ENCODE results near the gene EFCAB11.
A peak's percentile ranks its signal among the peaks of the same experiment; 100 is the strongest.

The EFCAB11 gene, protein sequence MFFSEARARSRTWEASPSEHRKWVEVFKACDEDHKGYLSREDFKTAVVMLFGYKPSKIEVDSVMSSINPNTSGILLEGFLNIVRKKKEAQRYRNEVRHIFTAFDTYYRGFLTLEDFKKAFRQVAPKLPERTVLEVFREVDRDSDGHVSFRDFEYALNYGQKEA

GRCh38 chr14:89954070-89955021 lies at the start of gene EFCAB11:
Gene EFCAB11 (minus strand): TSS chr14:89954730. CDS start chr14:89954660, 70 bp downstream.
- DNase-seq = peak; percentile 97

DNA sequence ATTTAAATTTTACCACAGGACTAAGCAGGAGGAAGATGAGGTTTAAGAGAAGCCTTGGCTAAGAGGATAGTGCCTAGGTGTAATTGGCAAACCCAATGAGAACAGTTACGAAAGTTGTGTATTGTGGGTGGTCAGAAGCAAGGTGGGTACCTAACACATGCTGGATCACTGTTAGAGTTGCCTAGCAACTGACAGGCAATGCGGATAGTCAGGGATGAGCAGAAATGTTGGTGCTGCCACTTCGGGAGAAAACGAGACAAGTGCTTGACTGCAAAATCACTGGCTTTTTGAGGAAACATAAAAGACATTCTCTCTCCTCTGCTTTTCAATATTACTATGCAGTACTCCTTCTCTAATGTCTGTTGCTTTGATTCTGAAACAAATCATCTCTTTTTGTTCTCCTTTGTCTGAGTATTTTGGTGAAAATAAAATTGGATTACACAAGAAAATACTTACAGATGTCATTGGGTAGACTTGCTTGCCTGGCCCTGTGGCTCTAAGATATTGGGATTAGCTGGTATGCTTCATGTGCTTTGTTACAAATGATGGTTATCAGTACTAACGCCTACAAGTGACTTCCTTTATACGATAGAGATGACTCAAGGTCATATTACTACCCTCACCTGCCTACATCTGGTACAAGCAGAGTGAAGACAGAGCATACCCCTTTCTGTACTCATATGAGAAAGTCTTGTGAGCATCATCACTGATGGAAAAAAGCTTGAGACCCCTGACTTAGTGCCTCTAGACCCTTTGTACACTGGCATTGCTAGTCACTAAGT lies 49.2 kb upstream of the EFCAB11 start:
- DNase-seq = no peak

GRCh38 chr14:90000935-90001334 lies 46.4 kb upstream of the EFCAB11 start:
- DNase-seq = no peak

DNA sequence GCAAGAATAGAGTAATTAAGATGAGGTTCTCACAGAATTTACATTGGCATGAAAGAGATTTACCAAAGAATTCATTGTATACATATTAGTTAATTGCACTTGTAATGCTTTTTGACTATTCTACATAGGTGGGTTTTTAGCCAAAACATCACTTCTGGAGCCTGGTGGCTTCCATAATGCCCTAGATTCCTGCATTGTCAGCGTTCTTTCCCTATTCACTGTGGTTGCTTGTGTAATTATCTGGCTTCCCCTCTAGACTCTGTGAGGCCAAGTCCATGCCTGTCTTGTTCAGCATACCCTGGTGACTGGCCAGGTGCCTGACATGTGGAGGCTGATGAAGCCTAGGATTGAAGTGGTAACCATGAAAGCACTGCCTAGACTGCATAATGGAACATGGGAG lies 42.4 kb upstream of the EFCAB11 start:
- DNase-seq = no peak

- DNase-seq = no peak
These were observed 37.7 kb upstream of the EFCAB11 start for GRCh38 chr14:89992273-89992672.

DNA sequence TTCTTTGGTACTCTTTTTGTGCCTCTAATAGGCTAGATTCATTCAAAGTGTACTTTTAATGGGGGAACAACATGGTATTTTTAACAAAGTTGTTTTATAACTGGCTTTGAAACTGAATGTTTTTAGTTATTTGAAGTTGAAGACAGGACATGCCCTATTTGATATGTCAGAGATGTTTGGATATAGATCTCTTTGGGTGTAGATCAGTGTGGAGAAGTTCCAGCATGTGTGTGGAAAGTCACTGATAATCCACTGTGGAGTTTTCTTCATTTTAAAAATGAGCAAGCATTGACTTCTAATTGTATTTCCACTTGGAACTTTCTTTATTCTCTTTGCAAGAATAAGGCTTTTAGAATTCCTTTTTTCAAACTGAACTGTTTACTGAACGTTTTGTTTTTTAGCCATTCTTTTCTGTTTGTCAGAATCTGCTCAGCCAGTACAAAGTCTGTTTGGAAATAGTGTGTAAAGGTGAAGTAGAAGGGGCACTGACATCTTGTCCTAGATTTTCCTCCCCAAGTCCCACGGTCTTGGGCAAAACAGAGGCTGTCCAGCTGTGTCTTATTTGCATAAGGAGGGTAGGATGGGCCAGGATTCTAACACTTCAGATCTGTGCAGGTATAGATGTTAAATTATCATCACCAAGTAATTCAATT lies 36.2 kb upstream of the EFCAB11 start:
- no peak for DNase-seq

DNA sequence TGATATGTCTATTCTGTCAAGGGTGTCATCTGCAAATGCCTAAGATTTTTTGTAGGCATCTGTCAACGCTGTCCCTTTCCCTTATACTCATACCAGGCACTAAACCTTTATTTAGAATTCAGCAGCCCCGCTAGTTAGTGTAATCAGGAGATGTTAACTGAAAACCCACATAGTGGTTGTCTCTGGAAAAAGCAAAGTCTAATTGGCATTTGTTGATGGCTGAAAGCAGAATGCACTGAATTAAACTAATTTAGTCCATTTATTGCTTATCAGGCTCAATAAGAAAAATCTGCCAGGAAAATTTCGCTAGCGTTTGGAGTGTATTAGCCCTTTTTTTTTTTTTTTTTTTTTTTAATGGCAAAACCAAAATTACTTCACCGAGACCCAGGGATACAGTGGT lies 35.7 kb upstream of the EFCAB11 start:
- DNase-seq = no peak

DNA sequence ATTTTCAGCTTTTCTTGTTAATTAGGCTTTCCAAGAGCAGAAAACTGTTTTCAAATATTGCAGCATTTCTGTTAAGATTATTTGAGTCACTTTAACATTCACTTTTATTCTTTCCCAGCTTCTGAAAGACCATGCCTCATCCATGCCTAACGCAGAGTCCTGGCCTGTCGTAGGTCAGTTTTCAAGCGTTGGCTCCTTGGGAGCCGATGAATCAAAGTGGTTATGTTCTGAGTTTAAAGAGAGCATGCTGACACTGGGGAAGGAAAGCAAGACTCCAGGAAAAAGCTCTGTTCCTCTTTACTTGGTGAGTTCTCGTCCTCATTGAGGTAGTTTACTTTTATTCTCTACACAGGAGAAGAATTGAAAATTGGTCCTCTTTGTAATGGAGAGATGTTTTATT lies 34.3 kb upstream of the EFCAB11 start:
- no peak for DNase-seq

DNA sequence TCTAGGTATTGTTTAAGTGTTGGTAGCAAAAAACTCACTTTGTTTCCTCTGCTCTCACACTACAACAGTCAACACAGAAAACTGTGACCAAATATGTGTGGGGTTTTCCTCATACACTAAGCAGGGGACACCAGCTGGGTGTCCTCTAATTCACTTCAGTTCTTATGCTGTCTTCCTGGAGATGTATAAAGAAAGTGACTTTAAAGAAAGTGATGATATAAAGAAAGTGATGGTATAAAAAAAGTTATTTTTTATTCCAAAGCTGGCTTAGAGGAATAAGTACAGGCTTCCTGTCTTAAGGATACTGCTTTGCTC lies 32.6 kb upstream of the EFCAB11 start:
- DNase-seq = no peak

DNA sequence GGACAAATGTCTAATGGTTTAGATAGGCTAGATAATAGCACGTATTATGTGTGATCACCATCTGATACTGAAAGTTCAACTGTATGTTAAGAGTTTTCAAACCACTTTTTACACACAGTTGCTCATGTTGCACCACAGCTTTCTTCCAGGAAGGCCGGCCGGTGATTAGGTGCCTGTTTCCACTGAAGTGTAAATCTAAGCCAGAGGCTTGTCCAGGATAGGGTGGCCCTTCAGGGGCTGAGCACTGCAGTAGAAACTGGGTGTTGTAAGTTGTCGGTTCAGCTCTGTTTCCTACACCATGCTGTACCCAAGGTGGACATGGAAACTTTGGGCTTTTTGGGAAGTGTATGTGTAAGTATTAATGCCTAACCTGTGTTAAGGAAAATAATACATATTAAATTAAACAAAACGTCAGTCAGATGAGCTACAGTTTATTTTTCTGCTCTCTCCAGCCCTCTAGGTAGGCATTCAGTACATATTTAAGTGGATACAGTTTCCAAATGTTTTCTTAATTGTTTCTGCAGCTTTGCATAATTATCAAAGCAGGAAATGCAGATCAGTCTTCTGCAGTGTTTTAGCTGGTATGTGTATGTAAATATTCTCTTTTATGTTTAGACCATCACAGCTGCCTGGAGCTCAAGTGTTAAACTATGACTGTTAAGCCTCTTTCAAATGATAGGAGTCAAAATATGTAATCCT lies 32.1 kb upstream of the EFCAB11 start:
- no peak for DNase-seq

DNA sequence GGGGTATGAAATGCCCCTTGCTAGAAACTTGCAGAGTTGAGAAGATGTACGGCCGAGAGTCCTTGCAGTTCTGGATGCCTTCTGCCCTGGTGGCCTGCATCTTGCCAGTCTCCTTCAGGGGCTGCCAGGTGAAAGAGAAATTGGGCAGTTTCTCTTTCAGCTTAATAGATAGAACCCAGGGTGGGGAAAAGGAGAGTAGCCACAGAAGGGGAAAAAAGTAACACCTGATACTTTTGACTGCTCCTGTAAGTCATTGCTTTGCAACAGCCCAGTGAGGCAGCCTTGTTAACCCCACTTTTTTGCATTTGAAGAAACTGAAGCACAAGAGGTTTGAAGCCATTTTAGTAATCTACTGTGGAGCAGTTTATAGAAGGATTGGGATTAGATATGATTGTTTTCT lies 28.8 kb upstream of the EFCAB11 start:
- no peak for DNase-seq

DNA sequence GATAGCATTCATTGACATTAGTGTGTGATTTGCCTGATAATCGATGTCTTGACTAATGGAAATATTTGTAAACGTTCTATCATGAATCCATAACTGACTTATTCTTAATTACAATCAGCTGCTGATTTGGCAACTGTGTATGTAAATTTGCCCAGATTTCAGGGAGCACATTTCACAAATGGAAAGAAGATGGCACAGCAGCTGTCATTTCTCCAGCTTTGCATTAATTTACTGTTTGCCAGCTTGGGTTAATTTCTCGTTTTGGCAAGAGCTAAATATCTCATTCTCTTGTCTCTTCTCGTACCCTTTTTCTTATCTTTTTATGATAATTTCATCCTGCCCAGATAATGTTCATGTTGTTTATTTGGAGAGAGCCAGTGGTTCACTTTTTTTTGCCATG lies 24.1 kb upstream of the EFCAB11 start:
- DNase-seq = no peak

- no peak for DNase-seq
These were observed 23.1 kb upstream of the EFCAB11 start for GRCh38 chr14:89977668-89978067.

DNA sequence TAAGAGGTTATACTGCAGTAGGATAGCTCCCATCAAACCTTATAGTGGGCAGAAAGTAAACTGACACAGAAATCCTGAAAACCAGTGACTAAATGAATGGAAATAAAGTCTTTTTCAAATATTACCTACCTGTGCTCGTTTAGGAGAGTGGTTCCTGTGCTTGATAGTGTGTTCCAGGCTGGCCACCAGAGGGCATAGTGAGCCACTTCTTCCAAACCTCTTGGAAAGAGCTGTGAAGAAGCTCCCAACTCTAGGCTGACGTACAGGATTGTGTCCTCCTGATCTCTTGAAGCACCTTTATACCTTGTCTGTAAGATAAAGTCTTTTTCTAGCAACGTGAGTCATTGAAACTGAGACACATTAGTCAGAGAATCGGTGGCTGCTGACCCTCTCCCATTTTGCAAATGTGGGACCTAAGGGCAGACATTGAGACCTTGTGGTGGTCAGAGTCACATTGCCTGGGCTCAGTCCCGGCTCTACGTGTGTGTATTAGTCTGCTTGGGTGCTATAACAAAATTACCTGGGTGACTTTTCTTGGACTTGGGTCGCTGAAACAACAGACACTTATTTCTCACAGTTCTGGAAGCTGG lies 18.8 kb upstream of the EFCAB11 start:
- peak; percentile 51 for DNase-seq

DNA sequence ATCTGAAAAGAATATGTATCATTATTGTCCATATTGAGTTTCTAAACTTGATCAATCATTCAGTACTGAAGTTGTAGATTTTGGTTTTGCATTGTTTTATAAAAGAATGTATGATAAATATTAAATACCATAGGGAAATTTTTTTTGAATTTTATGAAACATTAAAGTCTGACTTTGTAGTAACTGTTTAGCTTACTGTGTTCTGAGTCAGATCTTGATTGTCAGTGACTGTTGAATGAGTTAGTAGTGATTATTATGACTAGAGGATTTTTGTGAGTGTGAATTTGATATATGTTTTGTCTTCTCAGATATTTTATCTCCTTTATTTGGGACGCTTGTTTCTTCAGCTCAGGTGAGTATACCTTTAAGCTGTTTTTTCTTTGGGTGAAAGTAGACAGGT lies 11.3 kb upstream of the EFCAB11 start:
- no peak for DNase-seq

GRCh38 chr14:89963288-89963978 lies 8.9 kb upstream of the EFCAB11 start:
- no peak for DNase-seq

- no peak for DNase-seq
These were observed 6.4 kb upstream of the EFCAB11 start for GRCh38 chr14:89960914-89961313.

DNA sequence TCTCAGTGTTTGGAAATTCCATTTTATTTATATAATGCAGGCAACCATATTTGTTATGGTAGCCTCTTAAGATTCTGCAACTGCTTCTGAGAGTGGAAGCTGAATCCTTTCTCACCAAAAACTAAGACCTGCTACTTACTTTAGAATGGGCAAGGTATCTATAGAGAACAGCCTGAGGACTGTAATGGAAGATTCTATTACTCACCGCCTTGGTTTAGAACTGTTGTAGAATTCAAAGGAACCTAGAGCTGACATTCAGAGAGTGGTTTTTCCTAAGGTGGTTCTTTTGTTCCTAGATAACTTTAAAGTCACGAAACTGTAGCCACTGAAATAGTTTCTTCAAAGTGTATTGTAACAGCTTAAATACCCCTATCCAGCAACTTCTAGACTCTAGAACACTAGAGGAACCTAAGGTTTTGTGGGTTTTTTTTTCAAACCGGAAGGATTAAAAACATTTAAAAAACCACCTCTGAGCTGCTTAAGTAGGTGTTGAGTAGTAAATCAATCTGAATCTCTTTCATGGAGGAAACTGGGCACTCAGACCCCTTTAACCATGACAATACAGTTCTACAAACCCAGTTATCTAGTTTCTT lies 5.4 kb upstream of the EFCAB11 start:
- peak; percentile 34 for DNase-seq

DNA sequence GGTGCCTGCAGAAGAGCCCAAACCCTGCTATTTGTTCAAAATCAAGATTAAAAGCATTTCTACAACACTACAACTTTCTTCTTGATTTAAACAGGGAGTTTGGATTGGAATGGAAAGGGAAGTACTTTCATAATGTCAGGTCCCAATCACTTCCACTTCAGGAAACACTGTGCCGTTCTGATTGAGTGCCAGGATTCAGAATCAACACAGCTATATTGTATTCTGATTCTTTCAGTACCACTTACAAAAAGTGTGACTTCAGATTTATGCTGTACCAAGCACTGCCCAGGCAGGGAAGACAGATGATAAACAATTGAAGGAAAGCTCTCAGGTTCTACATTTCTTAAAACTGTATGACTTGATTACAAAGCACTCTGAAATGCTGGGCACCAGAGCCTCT lies 4.4 kb upstream of the EFCAB11 start:
- DNase-seq = no peak

DNA sequence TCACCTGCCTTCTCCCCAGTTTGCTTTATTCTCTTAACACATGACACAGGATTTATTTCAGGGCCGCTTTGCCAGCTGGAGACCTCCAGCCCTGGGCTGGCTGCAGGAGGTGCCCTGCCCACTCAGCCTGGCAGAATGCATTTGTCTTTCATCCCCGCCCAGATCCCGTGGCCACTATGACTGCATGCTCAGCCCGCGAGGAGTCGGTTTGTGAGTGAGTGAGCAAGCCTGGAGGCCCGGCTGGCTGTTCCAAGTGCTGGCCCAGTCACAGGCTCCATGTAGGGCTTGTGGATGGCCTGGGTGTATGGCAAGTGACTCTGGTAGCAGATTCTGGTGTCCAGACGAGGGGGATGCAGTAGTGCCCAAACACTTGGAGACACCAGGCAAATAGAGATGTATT lies 3.3 kb upstream of the EFCAB11 start:
- no peak for DNase-seq

DNA sequence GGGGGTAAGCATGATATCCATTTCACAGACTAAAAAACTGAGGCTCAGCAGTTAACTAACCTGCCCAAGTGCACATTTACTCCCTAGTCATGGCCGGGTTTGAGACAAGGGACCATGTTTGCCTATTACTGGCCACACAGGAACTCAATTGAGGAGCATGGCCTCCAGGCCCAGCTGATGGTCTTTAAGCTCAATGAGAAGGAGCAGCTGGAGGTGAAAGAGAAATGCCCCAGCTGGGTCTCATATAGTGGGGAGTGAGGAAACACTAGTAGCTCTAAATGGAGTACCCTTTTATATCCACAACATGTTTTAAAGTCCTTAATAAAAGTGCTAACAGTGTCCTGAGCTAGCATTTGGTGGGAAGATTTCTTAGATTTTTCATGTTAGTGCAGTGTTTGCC lies 2.8 kb upstream of the EFCAB11 start:
- no peak for DNase-seq

Data from CD4-positive, alpha-beta T cell treated with Interleukin-10 for 1 hour (primary cell).